ENCODE measurements around the gene IRX2. TPM values are rescaled to one million over a fixed set of nuclear protein-coding genes. Genes with fewer than 3 reads are reported as not detected.

Gene IRX2
- polyA plus RNA-seq, 1 donor from 2014 or later = 0.95 TPM

DNA sequence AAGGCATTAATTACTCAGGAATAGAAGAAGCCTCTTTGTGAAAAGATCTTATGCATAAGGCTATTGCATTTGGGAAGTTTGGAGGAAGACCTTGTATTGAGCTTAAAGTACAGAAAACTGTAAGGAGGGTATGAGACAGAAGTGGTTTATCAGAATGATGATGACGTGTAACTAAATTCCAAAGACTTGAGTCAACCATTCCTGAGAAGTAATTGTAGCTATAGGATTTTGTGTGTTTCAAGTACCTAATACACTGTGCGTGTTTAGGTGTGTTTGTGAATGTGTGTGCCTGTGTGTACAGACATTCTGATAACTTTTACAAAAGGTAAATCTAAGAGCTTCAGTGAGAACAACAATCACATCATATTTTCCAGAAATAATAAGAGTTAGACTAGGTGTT, 46.5 kb upstream of the IRX2 start:
- H2AFZ ChIP-seq (ENCODE audit: low read depth, low read length) = no peak overlapping the region
- no peaks in the 10 kb centered on the region for H3K9me3 ChIP-seq (ENCODE audit: low read length)
- H3K27me3 ChIP-seq (ENCODE audit: insufficient read depth, low read depth, low read length) = no peaks in the 10 kb centered on the region
- H4K20me1 ChIP-seq (ENCODE audit: insufficient read depth) = no peaks in the 10 kb centered on the region
- H3F3A ChIP-seq (ENCODE audit: insufficient read depth, low read length, poor library complexity, severe bottlenecking) = no peaks in the 10 kb centered on the region
- H3K27ac ChIP-seq (ENCODE audit: low read length) = no peak overlapping the region
- no peaks in the 10 kb centered on the region for H3K79me2 ChIP-seq (replicated peaks; ENCODE audit: insufficient read depth, low read length)
- H3K9ac ChIP-seq (ENCODE audit: low read length) = no peak overlapping the region
- H3K4me3 ChIP-seq (ENCODE audit: low read length) = no peak overlapping the region
- H3K4me2 ChIP-seq (ENCODE audit: low read length) = no peak overlapping the region
- TF ChIP-seq POLR2AphosphoS5 (IDR thresholded peaks at IDR 0.05) (no peak), EZH2 (IDR thresholded peaks at IDR 0.05; ENCODE audit: borderline replicate concordance, insufficient read depth, low read length, poor library complexity, severe bottlenecking) (no peak), MXI1 (conservative IDR thresholded peaks at IDR 0.05; ENCODE audit: poor library complexity, severe bottlenecking) (no peak)
- TF ChIP-seq, protein P1, sequence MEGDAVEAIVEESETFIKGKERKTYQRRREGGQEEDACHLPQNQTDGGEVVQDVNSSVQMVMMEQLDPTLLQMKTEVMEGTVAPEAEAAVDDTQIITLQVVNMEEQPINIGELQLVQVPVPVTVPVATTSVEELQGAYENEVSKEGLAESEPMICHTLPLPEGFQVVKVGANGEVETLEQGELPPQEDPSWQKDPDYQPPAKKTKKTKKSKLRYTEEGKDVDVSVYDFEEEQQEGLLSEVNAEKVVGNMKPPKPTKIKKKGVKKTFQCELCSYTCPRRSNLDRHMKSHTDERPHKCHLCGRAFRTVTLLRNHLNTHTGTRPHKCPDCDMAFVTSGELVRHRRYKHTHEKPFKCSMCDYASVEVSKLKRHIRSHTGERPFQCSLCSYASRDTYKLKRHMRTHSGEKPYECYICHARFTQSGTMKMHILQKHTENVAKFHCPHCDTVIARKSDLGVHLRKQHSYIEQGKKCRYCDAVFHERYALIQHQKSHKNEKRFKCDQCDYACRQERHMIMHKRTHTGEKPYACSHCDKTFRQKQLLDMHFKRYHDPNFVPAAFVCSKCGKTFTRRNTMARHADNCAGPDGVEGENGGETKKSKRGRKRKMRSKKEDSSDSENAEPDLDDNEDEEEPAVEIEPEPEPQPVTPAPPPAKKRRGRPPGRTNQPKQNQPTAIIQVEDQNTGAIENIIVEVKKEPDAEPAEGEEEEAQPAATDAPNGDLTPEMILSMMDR (IDR thresholded peaks at IDR 0.05; ENCODE audit: poor library complexity, severe bottlenecking) = no peak
- no peaks in the 10 kb centered on the region for H3K36me3 ChIP-seq (ENCODE audit: insufficient read depth, low read length)
- H3K9me2 ChIP-seq (ENCODE audit: insufficient read depth, low read length) = no peaks in the 10 kb centered on the region

DNA sequence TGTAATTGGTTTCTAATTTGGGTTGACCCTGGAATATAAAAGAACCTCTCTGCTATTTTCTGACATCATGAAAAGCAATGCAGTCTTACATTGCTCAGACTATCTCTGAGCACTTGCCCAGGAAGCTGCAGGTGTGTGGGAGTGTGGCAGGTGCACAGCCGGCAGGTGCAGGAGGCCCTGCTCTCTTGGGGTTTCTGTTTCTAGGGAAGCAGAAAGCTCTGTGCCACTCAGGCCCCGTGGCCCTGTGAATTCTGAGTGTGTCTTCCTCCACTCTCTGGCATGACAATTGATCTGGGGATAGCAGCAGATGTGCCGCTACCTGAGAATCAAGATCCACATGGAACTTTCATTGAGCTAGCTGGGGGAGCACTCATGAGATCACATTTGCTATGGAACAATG, 45.7 kb upstream of the IRX2 start:
- H3K9me3 ChIP-seq (ENCODE audit: low read length) = no peaks in the 10 kb centered on the region
- H3K4me2 ChIP-seq (ENCODE audit: low read length) = no peak overlapping the region
- H3F3A ChIP-seq (ENCODE audit: insufficient read depth, low read length, poor library complexity, severe bottlenecking) = no peaks in the 10 kb centered on the region
- TF ChIP-seq EZH2 (IDR thresholded peaks at IDR 0.05; ENCODE audit: borderline replicate concordance, insufficient read depth, low read length, poor library complexity, severe bottlenecking) (no peak), TAF1 (IDR thresholded peaks at IDR 0.05; ENCODE audit: low read depth) (no peak), RAD21 (conservative IDR thresholded peaks at IDR 0.05) (no peak), POLR2AphosphoS5 (IDR thresholded peaks at IDR 0.05) (no peak), SMC3 (conservative IDR thresholded peaks at IDR 0.05; ENCODE audit: poor library complexity) (no peak), MXI1 (conservative IDR thresholded peaks at IDR 0.05; ENCODE audit: poor library complexity, severe bottlenecking) (no peak), EP300 (conservative IDR thresholded peaks at IDR 0.05; ENCODE audit: poor library complexity, severe bottlenecking) (no peak)
- TF ChIP-seq, protein P1 (IDR thresholded peaks at IDR 0.05; ENCODE audit: poor library complexity, severe bottlenecking) = no peak
- TF ChIP-seq, protein P2, sequence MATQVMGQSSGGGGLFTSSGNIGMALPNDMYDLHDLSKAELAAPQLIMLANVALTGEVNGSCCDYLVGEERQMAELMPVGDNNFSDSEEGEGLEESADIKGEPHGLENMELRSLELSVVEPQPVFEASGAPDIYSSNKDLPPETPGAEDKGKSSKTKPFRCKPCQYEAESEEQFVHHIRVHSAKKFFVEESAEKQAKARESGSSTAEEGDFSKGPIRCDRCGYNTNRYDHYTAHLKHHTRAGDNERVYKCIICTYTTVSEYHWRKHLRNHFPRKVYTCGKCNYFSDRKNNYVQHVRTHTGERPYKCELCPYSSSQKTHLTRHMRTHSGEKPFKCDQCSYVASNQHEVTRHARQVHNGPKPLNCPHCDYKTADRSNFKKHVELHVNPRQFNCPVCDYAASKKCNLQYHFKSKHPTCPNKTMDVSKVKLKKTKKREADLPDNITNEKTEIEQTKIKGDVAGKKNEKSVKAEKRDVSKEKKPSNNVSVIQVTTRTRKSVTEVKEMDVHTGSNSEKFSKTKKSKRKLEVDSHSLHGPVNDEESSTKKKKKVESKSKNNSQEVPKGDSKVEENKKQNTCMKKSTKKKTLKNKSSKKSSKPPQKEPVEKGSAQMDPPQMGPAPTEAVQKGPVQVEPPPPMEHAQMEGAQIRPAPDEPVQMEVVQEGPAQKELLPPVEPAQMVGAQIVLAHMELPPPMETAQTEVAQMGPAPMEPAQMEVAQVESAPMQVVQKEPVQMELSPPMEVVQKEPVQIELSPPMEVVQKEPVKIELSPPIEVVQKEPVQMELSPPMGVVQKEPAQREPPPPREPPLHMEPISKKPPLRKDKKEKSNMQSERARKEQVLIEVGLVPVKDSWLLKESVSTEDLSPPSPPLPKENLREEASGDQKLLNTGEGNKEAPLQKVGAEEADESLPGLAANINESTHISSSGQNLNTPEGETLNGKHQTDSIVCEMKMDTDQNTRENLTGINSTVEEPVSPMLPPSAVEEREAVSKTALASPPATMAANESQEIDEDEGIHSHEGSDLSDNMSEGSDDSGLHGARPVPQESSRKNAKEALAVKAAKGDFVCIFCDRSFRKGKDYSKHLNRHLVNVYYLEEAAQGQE (IDR thresholded peaks at IDR 0.05; ENCODE audit: borderline replicate concordance) = no peak
- H3K27me3 ChIP-seq (ENCODE audit: insufficient read depth, low read depth, low read length) = no peaks in the 10 kb centered on the region
- H3K79me2 ChIP-seq (replicated peaks; ENCODE audit: insufficient read depth, low read length) = no peaks in the 10 kb centered on the region
- no peak overlapping the region for H3K9ac ChIP-seq (ENCODE audit: low read length)
- no peaks in the 10 kb centered on the region for H3K36me3 ChIP-seq (ENCODE audit: insufficient read depth, low read length)
- H3K9me2 ChIP-seq (ENCODE audit: insufficient read depth, low read length) = no peaks in the 10 kb centered on the region
- no peak overlapping the region for H3K27ac ChIP-seq (ENCODE audit: low read length)
- no peak overlapping the region for H2AFZ ChIP-seq (ENCODE audit: low read depth, low read length)
- H3K4me3 ChIP-seq (ENCODE audit: low read length) = no peak overlapping the region
- H4K20me1 ChIP-seq (ENCODE audit: insufficient read depth) = no peaks in the 10 kb centered on the region

Measured in neural cell (in vitro differentiated cells).